ENCODE results near the gene VPS13A. TPM values are rescaled to one million over a fixed set of nuclear protein-coding genes. Genes with fewer than 3 reads are reported as not detected.

VPS13A gene
- total and polyA plus RNA-seq, 2 of the 13 experiments (the other 11 are each of a cell fraction or from before 2014, with no cell fraction given) = 20.4 to 20.7 TPM

DNA sequence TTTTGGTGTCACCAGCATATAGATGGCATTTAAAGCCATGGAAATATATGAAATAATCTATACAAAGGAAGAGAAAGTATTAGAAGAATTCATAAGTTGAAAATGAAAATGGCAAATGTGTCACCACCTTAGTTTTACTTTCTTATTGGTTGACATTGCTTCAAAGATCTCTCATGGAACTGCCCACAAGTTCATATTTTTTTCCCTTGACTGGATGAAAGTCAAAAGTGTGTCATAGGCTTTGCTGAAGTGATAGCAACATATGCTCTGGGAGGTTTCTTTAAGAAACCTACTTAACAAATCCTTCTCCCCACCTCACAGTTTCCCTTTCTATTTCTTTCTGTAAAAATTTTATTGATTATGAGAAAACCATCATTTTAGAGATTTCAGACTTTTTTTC is 127.2 kb downstream of the VPS13A start (continued):
- TF ChIP-seq, protein P1, sequence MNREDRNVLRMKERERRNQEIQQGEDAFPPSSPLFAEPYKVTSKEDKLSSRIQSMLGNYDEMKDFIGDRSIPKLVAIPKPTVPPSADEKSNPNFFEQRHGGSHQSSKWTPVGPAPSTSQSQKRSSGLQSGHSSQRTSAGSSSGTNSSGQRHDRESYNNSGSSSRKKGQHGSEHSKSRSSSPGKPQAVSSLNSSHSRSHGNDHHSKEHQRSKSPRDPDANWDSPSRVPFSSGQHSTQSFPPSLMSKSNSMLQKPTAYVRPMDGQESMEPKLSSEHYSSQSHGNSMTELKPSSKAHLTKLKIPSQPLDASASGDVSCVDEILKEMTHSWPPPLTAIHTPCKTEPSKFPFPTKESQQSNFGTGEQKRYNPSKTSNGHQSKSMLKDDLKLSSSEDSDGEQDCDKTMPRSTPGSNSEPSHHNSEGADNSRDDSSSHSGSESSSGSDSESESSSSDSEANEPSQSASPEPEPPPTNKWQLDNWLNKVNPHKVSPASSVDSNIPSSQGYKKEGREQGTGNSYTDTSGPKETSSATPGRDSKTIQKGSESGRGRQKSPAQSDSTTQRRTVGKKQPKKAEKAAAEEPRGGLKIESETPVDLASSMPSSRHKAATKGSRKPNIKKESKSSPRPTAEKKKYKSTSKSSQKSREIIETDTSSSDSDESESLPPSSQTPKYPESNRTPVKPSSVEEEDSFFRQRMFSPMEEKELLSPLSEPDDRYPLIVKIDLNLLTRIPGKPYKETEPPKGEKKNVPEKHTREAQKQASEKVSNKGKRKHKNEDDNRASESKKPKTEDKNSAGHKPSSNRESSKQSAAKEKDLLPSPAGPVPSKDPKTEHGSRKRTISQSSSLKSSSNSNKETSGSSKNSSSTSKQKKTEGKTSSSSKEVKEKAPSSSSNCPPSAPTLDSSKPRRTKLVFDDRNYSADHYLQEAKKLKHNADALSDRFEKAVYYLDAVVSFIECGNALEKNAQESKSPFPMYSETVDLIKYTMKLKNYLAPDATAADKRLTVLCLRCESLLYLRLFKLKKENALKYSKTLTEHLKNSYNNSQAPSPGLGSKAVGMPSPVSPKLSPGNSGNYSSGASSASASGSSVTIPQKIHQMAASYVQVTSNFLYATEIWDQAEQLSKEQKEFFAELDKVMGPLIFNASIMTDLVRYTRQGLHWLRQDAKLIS (CRISPR knock-in tag; IDR thresholded peaks at IDR 0.05) = no peak
- TF ChIP-seq, protein P2, sequence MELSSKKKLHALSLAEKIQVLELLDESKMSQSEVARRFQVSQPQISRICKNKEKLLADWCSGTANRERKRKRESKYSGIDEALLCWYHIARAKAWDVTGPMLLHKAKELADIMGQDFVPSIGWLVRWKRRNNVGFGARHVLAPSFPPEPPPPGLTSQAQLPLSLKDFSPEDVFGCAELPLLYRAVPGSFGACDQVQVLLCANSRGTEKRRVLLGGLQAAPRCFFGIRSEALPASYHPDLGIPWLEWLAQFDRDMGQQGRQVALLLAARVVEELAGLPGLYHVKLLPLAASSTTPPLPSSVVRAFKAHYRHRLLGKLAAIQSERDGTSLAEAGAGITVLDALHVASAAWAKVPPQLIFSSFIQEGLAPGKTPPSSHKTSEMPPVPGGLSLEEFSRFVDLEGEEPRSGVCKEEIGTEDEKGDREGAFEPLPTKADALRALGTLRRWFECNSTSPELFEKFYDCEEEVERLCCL (CRISPR knock-in tag; IDR thresholded peaks at IDR 0.05; ENCODE audit: borderline replicate concordance) = no peak
- no peak for TF ChIP-seq REPIN1 (CRISPR knock-in tag; IDR thresholded peaks at IDR 0.05; ENCODE audit: borderline replicate concordance, low read depth)

DNA sequence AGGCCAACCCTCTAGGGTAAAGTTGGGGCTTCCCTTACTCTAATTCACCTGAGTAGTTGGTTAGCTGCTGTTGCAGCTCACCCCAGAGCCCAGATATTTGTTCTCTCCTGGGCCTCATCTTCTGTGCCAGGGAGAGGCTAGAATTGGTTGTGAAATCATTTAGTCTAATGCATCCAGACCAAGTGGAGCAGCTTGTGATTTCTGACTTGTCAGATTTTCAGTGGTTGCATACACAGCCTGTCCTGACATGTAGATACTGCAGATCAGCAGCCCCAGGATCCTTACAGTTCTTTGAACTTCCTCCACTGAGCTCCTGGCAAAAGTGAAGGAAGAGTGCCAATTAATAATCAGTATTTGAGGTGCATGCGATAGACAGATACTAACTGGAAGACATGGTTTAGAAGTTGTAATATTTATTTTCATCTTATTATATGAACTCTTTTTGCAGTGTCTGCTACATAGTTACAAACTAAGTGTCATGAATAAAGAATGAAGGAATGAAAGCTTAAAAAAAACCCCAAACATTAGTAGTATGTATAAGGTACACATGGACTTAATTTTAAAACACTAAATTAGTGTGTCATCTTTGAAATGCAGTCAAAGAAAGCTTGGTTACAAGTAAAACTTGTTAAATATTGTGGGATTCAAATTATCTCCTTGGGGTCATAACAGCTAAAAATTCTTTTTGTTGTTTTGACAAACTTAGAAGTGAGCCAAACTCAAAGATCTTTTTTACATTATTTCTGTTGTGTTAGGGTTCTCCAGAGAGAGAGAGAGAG is 128.5 kb downstream of the VPS13A start:
- no TSS peak for BruUV-seq (replicated peaks)
- ChIA-PET CTCF (ENCODE audit: low intra/inter-chr PET ratio, low total read pairs) (no interaction called here), POLR2A (no interaction called here)
- H4K20me1 ChIP-seq (ENCODE audit: insufficient read depth, low read length) = no peaks in the 10 kb centered on the region
- no peak overlapping the region for H3K4me3 ChIP-seq (replicated peaks in 1 of 3; ENCODE audit: insufficient read depth in 1 of 3, low read depth in 2 of 3, low read length in 3 of 3)
- in situ Hi-C loops (cut with HindIII; ENCODE audit: extremely low pct_ligation_motif_present, low pct_unique_long_range_greater_than_20kb) (no loop called here), intact Hi-C loops (cut with micrococcal nuclease; ENCODE audit: unreplicated experiment) (no loop called here)
- H3K4me2 ChIP-seq (ENCODE audit: low read depth, low read length) = no peak overlapping the region
- no peaks in the 10 kb centered on the region for H3K4me1 ChIP-seq (ENCODE audit: insufficient read depth, low read length)
- no peaks in the 10 kb centered on the region for H3K9me3 ChIP-seq (ENCODE audit: low read length)
- DNase-seq (ENCODE audit: low spot score) (no peak), FAIRE-seq (peak; percentile 30), ATAC-seq (no peak)
- H2AFZ ChIP-seq (ENCODE audit: low read length) = no peak overlapping the region
- TF ChIP-seq, protein P3, sequence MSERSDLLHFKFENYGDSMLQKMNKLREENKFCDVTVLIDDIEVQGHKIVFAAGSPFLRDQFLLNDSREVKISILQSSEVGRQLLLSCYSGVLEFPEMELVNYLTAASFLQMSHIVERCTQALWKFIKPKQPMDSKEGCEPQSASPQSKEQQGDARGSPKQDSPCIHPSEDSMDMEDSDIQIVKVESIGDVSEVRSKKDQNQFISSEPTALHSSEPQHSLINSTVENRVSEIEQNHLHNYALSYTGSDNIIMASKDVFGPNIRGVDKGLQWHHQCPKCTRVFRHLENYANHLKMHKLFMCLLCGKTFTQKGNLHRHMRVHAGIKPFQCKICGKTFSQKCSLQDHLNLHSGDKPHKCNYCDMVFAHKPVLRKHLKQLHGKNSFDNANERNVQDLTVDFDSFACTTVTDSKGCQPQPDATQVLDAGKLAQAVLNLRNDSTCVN (CRISPR knock-in tag; IDR thresholded peaks at IDR 0.05; ENCODE audit: borderline replicate concordance) = no peak
- TF ChIP-seq TOPORS (CRISPR knock-in tag; IDR thresholded peaks at IDR 0.05) (no peak), SP1 (IDR thresholded peaks at IDR 0.05) (no peak), SP1 (CRISPR knock-in tag; IDR thresholded peaks at IDR 0.05) (no peak), SOX6 (IDR thresholded peaks at IDR 0.05) (no peak), SOX6 (CRISPR knock-in tag; IDR thresholded peaks at IDR 0.05) (no peak), ZNF768 (CRISPR knock-in tag; IDR thresholded peaks at IDR 0.05) (no peak)
- TF ChIP-seq, protein P4, sequence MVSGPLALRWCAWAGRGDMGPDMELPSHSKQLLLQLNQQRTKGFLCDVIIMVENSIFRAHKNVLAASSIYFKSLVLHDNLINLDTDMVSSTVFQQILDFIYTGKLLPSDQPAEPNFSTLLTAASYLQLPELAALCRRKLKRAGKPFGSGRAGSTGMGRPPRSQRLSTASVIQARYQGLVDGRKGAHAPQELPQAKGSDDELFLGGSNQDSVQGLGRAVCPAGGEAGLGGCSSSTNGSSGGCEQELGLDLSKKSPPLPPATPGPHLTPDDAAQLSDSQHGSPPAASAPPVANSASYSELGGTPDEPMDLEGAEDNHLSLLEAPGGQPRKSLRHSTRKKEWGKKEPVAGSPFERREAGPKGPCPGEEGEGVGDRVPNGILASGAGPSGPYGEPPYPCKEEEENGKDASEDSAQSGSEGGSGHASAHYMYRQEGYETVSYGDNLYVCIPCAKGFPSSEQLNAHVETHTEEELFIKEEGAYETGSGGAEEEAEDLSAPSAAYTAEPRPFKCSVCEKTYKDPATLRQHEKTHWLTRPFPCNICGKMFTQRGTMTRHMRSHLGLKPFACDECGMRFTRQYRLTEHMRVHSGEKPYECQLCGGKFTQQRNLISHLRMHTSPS (CRISPR knock-in tag; IDR thresholded peaks at IDR 0.05; ENCODE audit: low read depth) = no peak
- no peak overlapping the region for H3K9ac ChIP-seq (ENCODE audit: insufficient read depth, low read depth, low read length)
- WGBS (ENCODE audit: low lambda C conversion rate) = 100% methylated on average over 1 of the region's 1 CpG
- no peaks in the 10 kb centered on the region for H3K27me3 ChIP-seq (ENCODE audit: control insufficient read depth in 1 of 2, insufficient read depth in 2 of 2, low read length in 2 of 2)
- H3K36me3 ChIP-seq (replicated peaks in 1 of 2; ENCODE audit: control insufficient read depth in 1 of 2, insufficient read depth in 2 of 2, low read length in 2 of 2) = peaks cover 2 to 3% of the 10 kb centered on the region in 2 experiments; a peak in 3 of 5 replicates
- no peak overlapping the region for H3K27ac ChIP-seq (ENCODE audit: extremely low read length, insufficient read depth, low read length)
- no peaks in the 10 kb centered on the region for H3K79me2 ChIP-seq (ENCODE audit: insufficient read depth, low read length)

All from HepG2 (cell line).